GM21360 (cell line): ENCODE measurements around the gene PIEZO2.
"Not testable (repeated sequence)": the region's sequence is repeated elsewhere in the genome, so short reads cannot be mapped to it uniquely, and the experiment has no call there.

Experiments
- ATAC-seq: cut with Tn5 transposase; IDR thresholded peaks from one replicate; pipeline ENCODE4 v1.9.1; 2021; ENCODE audit warnings: mild to moderate bottlenecking, moderate library complexity; ENCODE audit not compliant: unreplicated experiment

PIEZO2 gene

GRCh38 chr18:11149441-11150270 is at the start of gene PIEZO2:
TSS of gene PIEZO2 (minus strand) at chr18:11149569. CDS start at chr18:11148588, 981 bp downstream.
- peak; percentile 91 for ATAC-seq

GRCh38 chr18:11183637-11184036 is 34.3 kb upstream of the PIEZO2 start:
- ATAC-seq: no peak

DNA sequence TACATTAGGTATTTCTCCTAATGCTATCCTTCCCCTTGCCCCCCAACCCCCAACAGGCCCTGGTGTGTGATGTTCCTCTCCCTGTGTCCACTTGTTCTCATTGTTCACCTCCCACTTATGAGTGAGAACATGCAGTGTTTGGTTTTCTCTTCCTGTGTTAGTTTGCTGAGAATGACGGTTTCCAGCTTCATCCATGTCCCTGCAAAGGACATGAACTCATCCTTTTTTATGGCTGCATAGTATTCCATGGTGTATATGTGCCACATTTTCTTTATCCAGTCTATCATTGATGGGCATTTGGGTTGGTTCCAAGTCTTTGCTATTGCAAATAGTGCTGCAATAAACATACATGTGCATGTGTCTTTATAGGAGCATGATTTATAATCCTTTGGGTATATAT is 32.3 kb upstream of the PIEZO2 start:
- not testable (repeated sequence) for ATAC-seq

GRCh38 chr18:11179959-11180519 is 30.7 kb upstream of the PIEZO2 start:
- no peak for ATAC-seq

GRCh38 chr18:11178951-11179549 is 29.7 kb upstream of the PIEZO2 start:
- ATAC-seq: no peak

DNA sequence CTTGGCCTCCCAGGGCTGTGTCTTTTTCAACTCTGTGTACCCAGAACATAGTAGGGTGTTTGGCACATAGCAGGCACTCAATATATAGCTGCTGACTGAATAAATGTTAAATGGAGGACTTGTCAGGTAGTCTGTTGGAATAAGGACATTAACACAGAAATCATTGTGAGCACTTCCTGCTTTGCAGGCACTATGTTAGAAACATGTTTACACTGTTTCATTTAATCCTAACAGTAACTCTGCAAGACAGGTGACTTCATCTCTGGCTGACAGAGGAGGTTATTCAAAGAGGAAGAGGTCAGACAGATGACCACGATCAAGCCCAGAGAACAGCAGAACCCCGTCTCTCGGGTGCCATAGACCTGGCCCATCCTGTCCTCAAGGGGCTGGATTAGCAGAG is 28.0 kb upstream of the PIEZO2 start:
- no peak for ATAC-seq

- no peak for ATAC-seq
Measured at GRCh38 chr18:11176481-11176881, 27.1 kb upstream of the PIEZO2 start.

- no peak for ATAC-seq
Measured at GRCh38 chr18:11175266-11175979, 26.1 kb upstream of the PIEZO2 start.

GRCh38 chr18:11174179-11174578 is 24.8 kb upstream of the PIEZO2 start:
- not testable (repeated sequence) for ATAC-seq

DNA sequence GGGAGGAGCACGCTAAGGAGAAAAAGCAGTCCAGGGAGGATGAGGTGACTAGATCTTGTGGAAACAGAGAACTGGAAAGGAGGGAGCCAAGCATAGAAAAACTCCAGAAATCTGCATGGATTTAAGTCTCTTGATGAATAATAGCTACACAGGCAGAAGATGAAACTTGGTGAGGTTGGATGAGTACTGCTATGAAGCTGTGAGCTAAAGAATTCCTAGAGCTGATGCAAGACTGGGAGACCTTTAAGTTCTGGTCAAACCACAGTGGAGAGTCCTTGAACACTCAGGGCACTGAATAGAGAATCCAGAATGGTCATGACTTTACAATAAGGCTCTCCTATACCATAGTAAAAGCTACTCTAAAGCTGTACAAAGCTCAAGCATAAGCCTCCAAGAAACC is 18.4 kb upstream of the PIEZO2 start:
- ATAC-seq: no peak

- ATAC-seq: no peak
Measured at GRCh38 chr18:11165952-11166351, 16.6 kb upstream of the PIEZO2 start.

- ATAC-seq: no peak
Measured at GRCh38 chr18:11165138-11165537, 15.8 kb upstream of the PIEZO2 start.

GRCh38 chr18:11163665-11164064 is 14.3 kb upstream of the PIEZO2 start:
- no peak for ATAC-seq

- ATAC-seq: no peak
Measured at GRCh38 chr18:11162889-11163288, 13.5 kb upstream of the PIEZO2 start.

DNA sequence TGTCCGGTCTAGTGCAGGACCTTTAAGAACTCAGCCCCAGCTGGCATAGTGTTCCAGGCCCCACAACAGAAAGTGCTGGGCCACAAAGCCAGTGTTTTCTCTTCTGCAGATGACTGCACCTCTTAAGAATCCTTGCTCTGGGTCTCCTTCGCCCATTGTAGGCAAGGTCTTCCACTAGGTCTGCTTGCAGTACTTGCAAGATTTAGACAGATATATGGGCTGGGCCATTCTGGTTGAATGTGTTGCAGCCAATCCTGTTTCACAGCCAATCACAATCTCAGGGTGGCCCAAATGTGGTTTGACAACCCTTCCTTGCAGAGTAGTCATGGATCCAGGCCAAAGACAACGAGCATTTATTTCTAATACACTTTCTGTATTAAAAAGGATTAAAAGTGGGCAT is 13.1 kb upstream of the PIEZO2 start:
- ATAC-seq: no peak

DNA sequence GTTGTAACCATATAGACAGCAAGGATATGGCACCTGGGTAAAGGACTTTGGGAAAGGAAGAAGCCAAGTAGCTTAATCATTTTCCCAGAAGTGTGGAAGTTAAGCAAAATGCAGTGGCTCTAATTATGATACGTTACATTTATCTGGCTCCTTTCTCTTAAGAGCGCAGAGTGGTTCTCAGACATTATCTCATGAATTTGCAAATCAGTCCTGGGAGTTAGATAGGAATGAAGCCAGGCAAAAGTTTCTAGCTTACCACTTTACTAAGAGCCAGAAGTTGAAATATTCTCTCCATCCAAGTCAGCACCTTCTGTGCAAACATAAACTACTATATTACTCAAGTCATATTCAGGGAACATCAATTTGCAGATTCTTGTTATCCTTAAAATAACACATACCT is 10.9 kb upstream of the PIEZO2 start:
- ATAC-seq: no peak

DNA sequence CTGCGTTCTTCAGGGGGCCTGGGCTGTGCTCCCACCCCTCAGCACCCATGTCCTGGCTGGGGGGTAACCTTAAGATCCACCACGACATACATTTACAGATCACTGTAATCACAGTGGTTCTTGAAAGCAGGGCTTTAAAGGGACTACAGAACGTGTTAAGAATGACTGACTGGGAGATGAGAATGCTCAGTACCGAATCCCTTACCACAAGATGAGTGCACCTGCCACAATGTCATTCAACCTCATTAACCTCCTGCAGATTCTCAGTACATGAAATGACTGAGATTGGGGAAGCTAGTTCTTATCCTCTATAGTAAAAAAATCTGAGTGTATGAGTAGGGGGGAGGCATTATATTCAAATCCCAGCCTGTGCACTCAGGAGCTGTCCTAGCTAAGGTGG is 10.5 kb upstream of the PIEZO2 start:
- no peak for ATAC-seq

DNA sequence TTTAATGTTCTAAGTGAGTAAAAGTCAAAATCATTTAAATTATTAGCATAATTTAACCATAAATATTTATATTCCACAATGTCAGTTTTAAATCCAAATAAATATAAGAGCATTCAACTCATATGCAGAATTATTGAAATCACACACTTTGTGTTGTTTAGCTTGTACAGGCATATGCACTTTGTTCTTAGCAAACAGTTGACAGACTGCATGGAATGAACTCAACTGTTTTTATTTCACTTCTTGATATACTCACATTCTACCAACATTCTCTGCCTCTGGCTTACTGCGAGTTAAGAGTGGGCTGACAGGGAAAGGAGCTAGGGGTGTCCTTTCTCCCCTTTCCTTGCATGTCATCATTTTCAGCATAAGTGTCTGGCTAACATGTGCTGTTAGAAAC is 7.6 kb upstream of the PIEZO2 start:
- ATAC-seq: no peak

DNA sequence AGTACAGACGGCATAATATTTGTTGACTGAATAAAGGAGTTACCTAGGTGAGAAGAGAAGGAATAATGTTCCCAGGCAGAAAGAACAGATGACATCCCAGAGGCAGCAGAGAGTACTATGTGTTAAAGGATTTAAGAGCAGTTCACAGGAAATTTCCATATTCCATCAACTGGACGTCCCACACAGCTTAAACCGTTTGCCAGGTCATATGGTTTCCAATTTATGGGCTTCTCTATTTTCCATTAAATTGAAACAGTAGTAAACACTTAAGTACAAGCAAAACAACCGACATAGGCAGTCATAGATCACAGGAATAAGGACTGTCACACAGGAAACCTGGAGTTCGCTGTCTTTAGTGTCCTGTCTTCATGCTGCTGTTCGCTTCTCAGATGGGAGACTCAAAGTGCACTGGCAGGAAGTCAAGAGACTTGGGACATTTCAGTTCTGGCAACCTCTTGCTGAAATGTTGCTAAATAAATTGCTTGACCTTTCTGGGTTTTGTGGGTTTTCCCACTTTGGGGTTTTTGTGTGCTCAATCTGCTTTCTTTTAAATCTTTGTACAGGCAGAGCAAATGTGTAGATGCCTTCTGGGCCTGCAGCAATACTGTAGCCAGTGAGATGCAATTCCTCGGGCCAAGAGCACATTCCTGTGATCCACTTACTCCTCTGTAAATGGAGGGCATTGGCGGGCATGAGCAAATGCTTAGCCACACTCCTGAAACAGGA is 5.8 kb upstream of the PIEZO2 start:
- ATAC-seq: no peak

DNA sequence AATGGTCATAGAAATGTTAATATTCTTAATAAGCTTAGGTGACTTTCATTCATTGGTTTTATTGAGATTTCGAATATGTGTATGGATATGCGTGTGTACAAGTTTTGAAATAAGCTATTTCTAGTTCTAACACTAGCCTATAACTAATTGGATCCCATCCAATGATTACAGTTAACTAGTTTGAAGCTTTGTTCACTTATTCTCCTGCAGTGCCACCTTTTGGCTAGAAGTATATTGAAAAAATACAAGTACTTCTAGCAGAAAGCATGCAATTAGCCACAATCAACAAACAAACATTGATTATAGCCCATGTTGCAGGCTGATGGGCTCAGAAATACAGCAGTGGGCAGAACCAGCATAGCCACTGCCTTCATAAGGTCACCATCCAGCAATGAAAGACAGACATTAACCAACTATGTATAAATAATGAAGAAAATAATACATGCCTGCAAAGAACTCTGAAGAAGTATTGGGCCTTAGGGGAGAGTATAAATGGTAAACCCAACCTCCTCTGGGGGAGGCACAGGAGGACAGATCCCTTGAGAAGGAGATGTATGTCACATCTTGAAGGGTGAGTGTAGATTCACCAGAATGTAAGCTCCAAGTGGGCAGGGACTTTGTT is 5.1 kb upstream of the PIEZO2 start:
- no peak for ATAC-seq
